Mesenteric fat pad (tissue), 1 donor: ENCODE measurements around the gene PISD. TPM values are rescaled to one million over a fixed set of nuclear protein-coding genes. Genes with fewer than 3 reads are reported as not detected.
A peak's percentile ranks its signal among the peaks of the same experiment; 100 is the strongest.
"Not testable (repeated sequence)": the region's sequence is repeated elsewhere in the genome, so short reads cannot be mapped to it uniquely, and the experiment has no call there.

ENCODE experiments used
- DNase-seq: peaks from one replicate; pipeline ENCODE4 v3.0.0-alpha.2; 2020; ENCODE audit warnings: low spot score
- total RNA-seq: library from RNA; stranded (reverse); fragmentation: NEBNext Ultra II Directional; extraction: Animal tissue kit (Norgen Biotek cat#: 25700); gene quantifications from one replicate; pipeline ENCODE4 v1.2.1, GENCODE V29; 2021
- donor health status: DM: yes; HTN: yes; CAD: no.

The PISD gene
- total RNA-seq, 1 donor from 2014 or later = 138 TPM

- no peak for DNase-seq
These were observed 51.4 kb downstream of the PISD start for GRCh38 chr22:31610611-31611010.

- DNase-seq = no peak
These were observed 52.3 kb downstream of the PISD start for GRCh38 chr22:31609716-31610115.

- no peak for DNase-seq
These were observed 54.3 kb downstream of the PISD start for GRCh38 chr22:31607696-31608095.

- DNase-seq = no peak
These were observed 56.0 kb downstream of the PISD start for GRCh38 chr22:31605851-31606585.

GRCh38 chr22:31604746-31605705, 57.0 kb downstream of the PISD start:
- DNase-seq = no peak

DNA sequence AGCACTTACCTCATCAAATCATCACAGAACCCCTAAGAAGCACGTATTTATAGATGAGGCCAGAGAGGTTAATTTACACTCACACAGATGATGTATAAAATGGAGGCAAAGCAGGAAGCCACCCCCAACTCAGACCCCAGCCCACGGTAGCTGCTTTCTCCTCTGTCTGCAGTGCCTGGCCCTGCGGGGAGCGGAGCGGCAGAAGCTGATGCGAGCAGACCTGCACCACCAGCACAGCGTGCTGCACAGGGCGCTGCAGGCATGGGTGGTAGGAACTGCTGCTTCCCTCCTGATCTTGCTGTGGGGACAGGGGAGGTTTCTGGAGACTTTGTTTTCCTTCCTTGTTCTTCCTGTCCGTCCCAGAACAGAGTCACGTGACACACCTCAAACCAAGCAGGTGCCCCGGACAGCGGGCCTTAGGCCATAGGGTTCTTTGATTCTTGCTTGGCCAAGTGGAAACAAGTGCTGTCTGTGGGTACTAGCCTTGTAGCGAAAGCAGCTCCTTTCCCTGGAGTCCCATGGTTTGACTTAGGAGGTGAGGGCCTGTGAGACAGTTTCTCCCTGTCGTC, 57.8 kb downstream of the PISD start:
- DNase-seq = no peak

DNA sequence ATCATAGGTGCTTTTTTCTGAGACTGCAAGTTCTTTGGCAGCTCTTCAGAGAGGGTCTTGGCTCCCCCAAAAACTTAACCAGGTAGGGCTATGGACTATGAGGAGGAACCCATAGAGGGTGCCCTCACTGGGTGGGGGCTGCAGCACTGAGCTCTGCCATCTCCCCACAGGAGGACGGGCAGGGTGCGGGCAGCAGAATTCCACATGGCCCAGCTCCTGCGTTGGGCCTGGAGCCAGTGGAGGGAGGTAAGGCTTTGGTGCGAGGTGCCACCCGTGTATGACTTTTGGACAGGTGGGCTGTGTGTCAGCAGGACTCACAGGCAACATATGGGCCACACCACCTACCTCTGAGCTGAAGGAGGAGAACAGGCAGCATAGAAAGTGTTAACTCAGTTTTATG, 58.4 kb downstream of the PISD start:
- DNase-seq = peak; percentile 74

DNA sequence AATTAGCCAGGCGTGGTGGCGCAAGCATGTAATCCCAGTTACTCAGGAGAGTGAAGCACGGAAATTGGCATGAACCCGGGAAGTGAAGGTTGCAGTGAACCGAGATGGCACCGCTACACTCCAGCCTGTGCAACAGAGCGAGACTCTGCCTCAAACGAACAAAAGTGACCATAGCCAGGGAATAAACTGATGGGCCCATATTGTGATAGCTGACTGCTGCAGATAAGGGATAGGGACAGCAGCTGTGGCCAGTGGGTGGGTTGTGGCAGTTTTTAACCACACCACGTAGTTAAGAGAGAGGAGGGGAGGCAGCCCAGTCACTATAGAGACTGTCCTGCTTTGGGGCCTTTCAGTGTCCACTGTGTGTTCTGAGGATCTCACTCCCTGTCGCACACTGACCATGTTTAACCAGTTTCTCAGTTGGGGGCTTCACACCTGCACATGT, 58.9 kb downstream of the PISD start:
- DNase-seq = peak; percentile 72

DNA sequence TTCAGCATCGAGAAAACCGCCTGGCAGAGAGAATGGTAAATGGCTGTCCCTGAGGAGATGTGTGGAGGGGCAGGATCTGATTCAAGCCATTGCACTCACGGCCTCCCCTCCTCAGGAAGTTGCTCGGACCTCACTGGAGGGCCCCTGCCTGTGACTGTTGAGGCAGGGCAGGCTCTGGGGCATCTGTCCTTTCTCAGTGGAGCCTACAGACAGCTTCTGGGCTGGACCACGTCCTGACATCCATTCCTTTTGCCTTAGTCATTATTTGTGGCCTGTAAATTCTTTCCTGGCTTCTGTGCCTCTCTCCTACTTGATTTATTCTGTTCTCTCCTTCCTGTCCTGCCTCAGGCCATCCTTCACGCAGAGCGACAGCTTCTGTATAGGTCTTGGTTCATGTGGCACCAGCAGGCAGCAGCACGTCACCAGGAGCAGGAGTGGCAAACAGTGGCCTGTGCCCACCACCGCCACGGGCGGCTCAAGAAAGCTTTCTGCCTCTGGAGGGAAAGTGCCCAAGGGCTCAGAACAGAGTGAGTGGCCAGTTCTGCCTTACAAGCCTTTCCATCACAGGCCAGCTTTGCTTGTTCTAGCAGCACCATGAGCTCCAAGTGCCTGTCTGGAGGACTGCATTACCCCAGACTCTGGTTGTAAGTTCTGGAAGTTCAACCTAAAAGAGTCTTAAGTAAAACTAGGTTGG, 59.6 kb downstream of the PISD start:
- no peak for DNase-seq

DNA sequence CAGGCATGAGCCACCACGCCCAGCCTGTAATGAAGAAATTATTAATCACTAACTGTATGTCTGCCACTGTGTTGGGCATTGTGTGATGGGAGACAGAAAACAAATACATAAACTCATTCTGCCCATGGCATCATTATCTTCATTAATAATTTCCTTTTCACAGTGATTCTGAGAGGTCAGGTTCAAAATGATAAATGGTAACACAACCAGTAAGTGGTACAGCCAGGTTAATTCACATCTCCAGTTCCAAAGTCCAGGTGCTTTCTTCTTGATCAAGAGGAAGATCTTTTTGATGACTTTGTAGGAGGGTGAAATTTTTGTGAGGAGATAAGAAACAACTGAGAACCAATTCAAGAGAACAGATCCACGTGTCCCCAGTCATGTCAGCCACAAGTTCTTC, 66.7 kb downstream of the PISD start:
- DNase-seq = no peak

GRCh38 chr22:31590161-31590560, 71.9 kb downstream of the PISD start:
- not testable (repeated sequence) for DNase-seq

GRCh38 chr22:31588970-31589675, 72.9 kb downstream of the PISD start:
- no peak for DNase-seq

- DNase-seq = no peak
These were observed 75.7 kb downstream of the PISD start for GRCh38 chr22:31586137-31586920.

DNA sequence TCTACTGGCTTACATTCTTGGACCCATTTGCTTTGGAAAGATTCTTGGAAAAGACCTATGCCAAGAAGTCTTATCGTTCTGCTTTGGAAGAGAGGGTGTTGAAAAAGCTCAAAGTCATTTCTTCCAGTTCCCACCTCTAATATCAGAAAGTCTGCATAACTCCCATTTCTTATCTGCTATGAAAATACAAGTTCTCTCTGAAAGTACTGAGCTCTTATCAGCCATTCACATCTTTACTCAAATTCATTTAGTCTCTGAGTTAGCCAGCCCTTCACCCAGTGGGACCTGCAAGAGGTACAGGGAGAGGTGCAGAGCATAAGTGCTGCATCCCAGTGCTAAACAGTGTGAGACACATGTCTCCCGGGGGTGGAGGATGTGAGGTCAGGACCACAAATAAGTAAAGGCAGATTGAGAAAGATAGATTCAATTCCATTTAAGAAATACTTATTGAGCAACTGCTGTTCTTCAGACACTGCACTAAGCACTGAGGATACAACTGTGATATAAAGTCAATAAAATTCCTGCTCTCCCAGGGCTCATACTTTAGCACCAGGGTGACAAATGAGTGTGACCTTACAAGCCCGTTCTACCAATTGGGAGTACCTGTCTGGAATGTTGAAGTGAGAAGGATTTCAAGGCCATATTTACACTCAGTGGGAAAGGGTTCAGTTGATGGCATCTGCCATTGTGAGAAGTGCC, 76.7 kb downstream of the PISD start:
- no peak for DNase-seq

- no peak for DNase-seq
These were observed 77.2 kb downstream of the PISD start for GRCh38 chr22:31584804-31585160.

DNA sequence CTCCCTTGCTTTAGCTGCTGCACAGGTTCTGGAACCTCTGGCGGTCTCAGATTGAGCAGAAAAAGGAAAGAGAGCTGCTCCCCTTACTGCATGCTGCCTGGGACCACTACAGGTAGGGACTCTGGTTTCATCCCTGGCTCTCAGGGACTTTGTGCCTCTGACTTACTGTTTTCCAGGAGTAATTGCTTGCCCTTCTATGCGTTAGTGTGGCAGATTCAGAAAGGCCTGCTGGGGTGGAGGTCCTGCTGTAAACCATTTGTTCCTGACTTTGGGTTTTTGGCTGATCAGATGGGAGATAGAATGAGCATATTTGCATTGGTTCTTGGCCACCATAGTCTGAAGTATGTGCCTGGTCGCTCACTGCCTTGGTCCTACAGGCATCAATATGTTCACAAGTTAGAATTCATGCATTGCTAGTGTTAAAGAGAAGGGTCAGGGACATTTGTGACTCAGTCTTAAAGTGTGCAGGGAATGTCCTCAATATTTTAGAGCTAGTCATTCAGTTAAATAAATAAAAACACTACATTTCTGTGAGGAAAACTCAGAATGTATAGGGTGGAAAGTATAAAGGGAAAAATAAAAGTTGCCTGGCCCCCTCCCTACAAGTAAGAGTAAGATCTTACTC, 78.0 kb downstream of the PISD start:
- DNase-seq = no peak

- DNase-seq = no peak
These were observed 82.2 kb downstream of the PISD start for GRCh38 chr22:31579835-31580242.

GRCh38 chr22:31578171-31578570, 83.8 kb downstream of the PISD start:
- DNase-seq = no peak

GRCh38 chr22:31577711-31578110, 84.3 kb downstream of the PISD start:
- DNase-seq = no peak
